ENCODE results near the gene SOS1. TPM values are rescaled to one million over a fixed set of nuclear protein-coding genes. Genes with fewer than 3 reads are reported as not detected.

The SOS1 gene
- total RNA-seq, 2 donors from 2014 or later, result 35.0 to 54.1 TPM

DNA sequence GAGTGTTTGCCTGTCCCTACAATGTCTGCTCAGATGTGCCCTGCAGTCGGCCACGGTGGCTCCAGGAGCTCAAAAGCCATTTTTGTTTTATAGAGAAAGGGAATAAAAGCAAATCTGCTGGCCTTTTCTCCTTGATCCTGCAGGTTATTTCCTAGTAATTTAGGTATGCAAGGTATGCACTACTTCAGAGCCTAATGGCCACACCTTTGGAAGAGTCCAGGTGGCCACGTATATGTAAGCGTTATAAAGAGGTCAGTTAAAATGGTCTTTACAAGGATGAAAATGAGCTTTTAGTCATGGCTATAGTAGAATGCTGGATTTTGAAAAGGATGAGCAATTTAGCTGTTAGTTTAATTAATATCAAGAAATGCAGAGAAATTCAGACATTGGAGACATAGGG lies 149.5 kb downstream of the SOS1 start:
- intact Hi-C loops (cut with DNase I), result no loop called here
- Histone ChIP-seq H3K27me3 (replicated peaks; ENCODE audit: insufficient read depth) (no peaks in the 10 kb centered on the region), H3K9me3 (no peaks in the 10 kb centered on the region), H3K4me3 (no peak overlapping the region), H3K4me1 (replicated peaks) (no peaks in the 10 kb centered on the region), H3K27ac (no peak overlapping the region), H3K36me3 (no peaks in the 10 kb centered on the region)
- no peak for DNase-seq (ENCODE audit: low spot score)
- WGBS, result 69% methylated on average over 4 of the region's 4 CpGs
- TF ChIP-seq, protein P1, sequence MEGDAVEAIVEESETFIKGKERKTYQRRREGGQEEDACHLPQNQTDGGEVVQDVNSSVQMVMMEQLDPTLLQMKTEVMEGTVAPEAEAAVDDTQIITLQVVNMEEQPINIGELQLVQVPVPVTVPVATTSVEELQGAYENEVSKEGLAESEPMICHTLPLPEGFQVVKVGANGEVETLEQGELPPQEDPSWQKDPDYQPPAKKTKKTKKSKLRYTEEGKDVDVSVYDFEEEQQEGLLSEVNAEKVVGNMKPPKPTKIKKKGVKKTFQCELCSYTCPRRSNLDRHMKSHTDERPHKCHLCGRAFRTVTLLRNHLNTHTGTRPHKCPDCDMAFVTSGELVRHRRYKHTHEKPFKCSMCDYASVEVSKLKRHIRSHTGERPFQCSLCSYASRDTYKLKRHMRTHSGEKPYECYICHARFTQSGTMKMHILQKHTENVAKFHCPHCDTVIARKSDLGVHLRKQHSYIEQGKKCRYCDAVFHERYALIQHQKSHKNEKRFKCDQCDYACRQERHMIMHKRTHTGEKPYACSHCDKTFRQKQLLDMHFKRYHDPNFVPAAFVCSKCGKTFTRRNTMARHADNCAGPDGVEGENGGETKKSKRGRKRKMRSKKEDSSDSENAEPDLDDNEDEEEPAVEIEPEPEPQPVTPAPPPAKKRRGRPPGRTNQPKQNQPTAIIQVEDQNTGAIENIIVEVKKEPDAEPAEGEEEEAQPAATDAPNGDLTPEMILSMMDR (IDR thresholded peaks at IDR 0.05), result no peak
- TF ChIP-seq POLR2AphosphoS5 (IDR thresholded peaks at IDR 0.05) (no peak), POLR2A (IDR thresholded peaks at IDR 0.05) (no peak)

DNA sequence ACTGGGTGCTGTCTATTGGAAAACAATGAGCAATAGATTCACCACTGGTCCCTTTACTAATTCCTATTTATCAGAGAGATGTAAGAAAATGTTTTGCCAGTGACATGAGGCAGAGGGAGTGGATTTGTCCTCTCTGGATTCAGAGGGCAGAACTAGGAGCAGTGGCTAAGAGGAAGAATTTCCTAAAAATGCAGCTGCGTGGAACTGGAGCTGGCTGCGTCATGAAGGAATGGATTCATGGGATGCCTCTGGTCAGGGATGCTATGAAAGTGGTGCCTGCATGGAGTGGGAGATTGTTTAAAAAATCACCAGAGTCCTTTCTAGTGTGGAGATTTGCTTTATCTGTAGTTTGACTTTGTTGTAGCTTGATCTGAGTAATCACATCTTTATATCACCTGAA lies 152.8 kb downstream of the SOS1 start:
- DNase-seq (ENCODE audit: low spot score), result no peak
- H3K4me1 ChIP-seq (replicated peaks), result no peaks in the 10 kb centered on the region
- intact Hi-C loops (cut with DNase I), result no loop called here
- no peak for TF ChIP-seq POLR2AphosphoS5 (IDR thresholded peaks at IDR 0.05)
- no peak for TF ChIP-seq POLR2A (IDR thresholded peaks at IDR 0.05)
- TF ChIP-seq, protein P1 (IDR thresholded peaks at IDR 0.05), result no peak
- no peak overlapping the region for H3K27ac ChIP-seq
- WGBS, result 98% methylated on average over 2 of the region's 2 CpGs
- no peaks in the 10 kb centered on the region for H3K9me3 ChIP-seq
- no peaks in the 10 kb centered on the region for H3K36me3 ChIP-seq
- no peak overlapping the region for H3K4me3 ChIP-seq
- no peaks in the 10 kb centered on the region for H3K27me3 ChIP-seq (replicated peaks; ENCODE audit: insufficient read depth)

DNA sequence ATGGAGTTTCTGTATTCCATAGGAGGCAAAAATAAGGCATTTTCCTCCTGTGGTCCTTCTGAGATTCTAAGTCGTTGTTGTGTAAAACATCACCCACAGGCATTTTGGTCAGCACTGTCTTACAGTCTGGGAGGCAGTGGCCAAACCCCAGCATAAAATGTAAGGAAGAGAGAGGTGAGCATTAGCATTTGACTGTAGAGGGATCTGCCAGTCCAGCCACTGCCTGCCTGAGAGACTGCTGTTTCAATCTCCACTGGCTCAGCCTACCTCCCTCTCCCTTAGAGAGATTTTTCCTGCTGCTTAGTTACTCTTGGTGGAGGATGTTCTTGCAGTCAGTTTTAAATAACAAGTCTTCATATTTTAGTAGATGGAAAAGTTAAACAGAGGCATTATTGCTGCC lies 154.2 kb downstream of the SOS1 start:
- Histone ChIP-seq H3K36me3 (no peaks in the 10 kb centered on the region), H3K4me1 (replicated peaks) (no peaks in the 10 kb centered on the region), H3K27ac (no peak overlapping the region), H3K9me3 (no peaks in the 10 kb centered on the region), H3K27me3 (replicated peaks; ENCODE audit: insufficient read depth) (no peaks in the 10 kb centered on the region), H3K4me3 (no peak overlapping the region)
- intact Hi-C loops (cut with DNase I), result no loop called here
- TF ChIP-seq, protein P1 (IDR thresholded peaks at IDR 0.05), result no peak
- TF ChIP-seq POLR2A (IDR thresholded peaks at IDR 0.05) (no peak), POLR2AphosphoS5 (IDR thresholded peaks at IDR 0.05) (no peak)
- 68% methylated on average over 1 of the region's 1 CpG for WGBS
- DNase-seq (ENCODE audit: low spot score), result no peak

DNA sequence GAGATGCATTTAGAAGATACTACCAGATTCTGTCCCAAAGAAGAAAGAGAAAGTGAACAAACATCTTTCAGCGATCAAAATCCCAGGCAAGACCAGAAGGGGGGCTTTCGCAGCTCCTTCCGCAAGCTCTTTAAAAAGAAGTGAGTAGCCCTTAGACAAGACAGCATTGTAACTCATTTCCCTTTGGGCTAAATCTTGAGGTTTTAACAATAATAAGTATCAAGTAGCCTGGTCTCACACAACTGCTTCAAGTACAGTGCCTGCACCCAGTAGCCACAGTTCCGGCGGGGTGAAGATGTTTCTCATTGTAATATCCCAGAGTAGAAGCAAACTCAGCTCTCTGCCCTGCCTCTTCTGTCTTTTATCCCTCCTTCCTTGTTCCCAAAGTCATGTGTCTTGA lies 154.8 kb downstream of the SOS1 start:
- H3K4me1 ChIP-seq (replicated peaks), result no peaks in the 10 kb centered on the region
- H3K27ac ChIP-seq, result no peak overlapping the region
- H3K9me3 ChIP-seq, result no peaks in the 10 kb centered on the region
- DNase-seq (ENCODE audit: low spot score), result no peak
- no peak overlapping the region for H3K4me3 ChIP-seq
- no peaks in the 10 kb centered on the region for H3K36me3 ChIP-seq
- no peaks in the 10 kb centered on the region for H3K27me3 ChIP-seq (replicated peaks; ENCODE audit: insufficient read depth)
- intact Hi-C loops (cut with DNase I), result no loop called here
- 92% methylated on average over 5 of the region's 5 CpGs for WGBS
- TF ChIP-seq POLR2AphosphoS5 (IDR thresholded peaks at IDR 0.05), result no peak
- TF ChIP-seq, protein P1 (IDR thresholded peaks at IDR 0.05), result no peak
- no peak for TF ChIP-seq POLR2A (IDR thresholded peaks at IDR 0.05)

DNA sequence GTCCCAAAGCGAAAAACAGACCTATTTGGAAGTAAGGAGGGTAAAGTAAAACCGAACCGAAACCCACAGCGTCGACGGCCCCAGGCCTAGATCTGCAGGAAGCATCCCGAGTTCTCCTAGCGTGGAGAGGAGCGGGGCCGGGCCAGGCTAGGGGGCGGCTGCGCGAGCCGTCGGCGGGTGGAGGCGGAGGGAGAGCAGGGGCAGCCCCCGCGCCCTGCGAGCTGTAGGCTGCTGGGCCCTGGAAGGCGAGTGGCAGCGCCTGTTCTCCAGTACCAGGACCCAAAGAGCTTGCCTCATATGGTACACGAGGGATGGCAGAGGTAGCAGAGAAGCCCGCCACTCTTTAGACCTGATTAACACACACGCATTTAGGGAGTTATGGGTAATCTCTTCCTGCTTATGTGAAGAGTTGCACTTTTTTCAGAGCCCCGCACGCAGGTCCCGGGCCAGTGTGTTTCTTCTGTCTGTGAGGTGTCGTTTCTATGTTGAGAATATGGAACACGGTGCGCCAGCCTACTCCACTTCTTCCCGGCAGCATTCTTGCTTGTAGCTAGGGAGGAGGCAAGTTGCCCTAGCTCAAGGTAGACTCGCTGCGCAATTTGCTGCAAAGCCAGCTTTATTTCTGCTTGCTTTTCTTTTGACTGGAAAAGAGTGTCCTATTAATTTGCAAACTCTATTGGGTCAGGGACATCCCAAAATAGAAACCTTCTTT lies 160.1 kb downstream of the SOS1 start:
- TF ChIP-seq POLR2AphosphoS5 (IDR thresholded peaks at IDR 0.05), result no peak
- TF ChIP-seq, protein P1 (IDR thresholded peaks at IDR 0.05), result no peak
- no peak for TF ChIP-seq POLR2A (IDR thresholded peaks at IDR 0.05)
- H3K4me3 ChIP-seq, result peak overlapping the region; percentile 23 to 31
- no peak overlapping the region for H3K27ac ChIP-seq
- intact Hi-C loops (cut with DNase I), result no loop called here
- no peaks in the 10 kb centered on the region for H3K9me3 ChIP-seq
- H3K27me3 ChIP-seq (replicated peaks; ENCODE audit: insufficient read depth), result no peaks in the 10 kb centered on the region
- no peaks in the 10 kb centered on the region for H3K36me3 ChIP-seq
- H3K4me1 ChIP-seq (replicated peaks), result no peaks in the 10 kb centered on the region
- WGBS, result 48% methylated on average over 34 of the region's 34 CpGs
- DNase-seq (ENCODE audit: low spot score), result no peak

Data from prostate gland (tissue), 2 donors.